Duodenal mucosa (tissue), 2 donors: ENCODE measurements around the gene MARCHF10.
"Not testable (repeated sequence)": the region's sequence is repeated elsewhere in the genome, so short reads cannot be mapped to it uniquely, and the experiment has no call there.

Experiments used
- H3K27ac ChIP-seq: one replicate; pipeline ENCODE4 v1.7.0; 2013; ENCODE audit warnings: low read depth, low read length
- H3K27me3 ChIP-seq, 2 donors: one replicate each; pipeline ENCODE4 v1.7.0; 2013; ENCODE audit warnings: low read length in 2 of 2, control low read depth in 1 of 2; ENCODE audit not compliant: insufficient read depth in 2 of 2, control insufficient read depth in 1 of 2
- H3K36me3 ChIP-seq, 2 donors: one replicate each; pipeline ENCODE4 v1.7.0; 2013; ENCODE audit warnings: low read length in 2 of 2, control low read depth in 1 of 2; ENCODE audit not compliant: insufficient read depth in 2 of 2, control insufficient read depth in 1 of 2
- H3K4me1 ChIP-seq, 2 donors: one replicate each; pipeline ENCODE4 v1.7.0; 2013; ENCODE audit warnings: low read length in 2 of 2, control low read depth in 1 of 2; ENCODE audit not compliant: insufficient read depth in 2 of 2, control insufficient read depth in 1 of 2
- H3K4me3 ChIP-seq, 2 donors: one replicate each; pipeline ENCODE4 v1.7.0; 2013; ENCODE audit warnings: low read length in 2 of 2, low read depth in 1 of 2
- H3K9ac ChIP-seq, 2 donors: one replicate each; pipeline ENCODE4 v1.7.0; 2013; ENCODE audit warnings: low read length in 2 of 2, low read depth in 1 of 2
- H3K9me3 ChIP-seq, 2 donors: one replicate each; pipeline ENCODE4 v1.7.0; 2013; ENCODE audit warnings: low read length in 2 of 2, control low read depth in 1 of 2; ENCODE audit not compliant: control insufficient read depth in 1 of 2

The MARCHF10 gene

GRCh38 chr17:62791235-62791734 is 16.8 kb downstream of the MARCHF10 start:
- Histone ChIP-seq H3K27ac (no peak overlapping the region), H3K9ac (no peak overlapping the region), H3K9me3 (no peaks in the 10 kb centered on the region), H3K4me1 (no peaks in the 10 kb centered on the region), H3K27me3 (no peaks in the 10 kb centered on the region), H3K36me3 (no peaks in the 10 kb centered on the region), H3K4me3 (no peak overlapping the region)

- H3K9me3 ChIP-seq, result no peaks in the 10 kb centered on the region
- H3K4me3 ChIP-seq, result no peak overlapping the region
- no peaks in the 10 kb centered on the region for H3K36me3 ChIP-seq
- H3K4me1 ChIP-seq, result no peaks in the 10 kb centered on the region
- no peaks in the 10 kb centered on the region for H3K27me3 ChIP-seq
- H3K27ac ChIP-seq, result no peak overlapping the region
- H3K9ac ChIP-seq, result no peak overlapping the region
These were observed 17.5 kb downstream of the MARCHF10 start for GRCh38 chr17:62790564-62790986.

DNA sequence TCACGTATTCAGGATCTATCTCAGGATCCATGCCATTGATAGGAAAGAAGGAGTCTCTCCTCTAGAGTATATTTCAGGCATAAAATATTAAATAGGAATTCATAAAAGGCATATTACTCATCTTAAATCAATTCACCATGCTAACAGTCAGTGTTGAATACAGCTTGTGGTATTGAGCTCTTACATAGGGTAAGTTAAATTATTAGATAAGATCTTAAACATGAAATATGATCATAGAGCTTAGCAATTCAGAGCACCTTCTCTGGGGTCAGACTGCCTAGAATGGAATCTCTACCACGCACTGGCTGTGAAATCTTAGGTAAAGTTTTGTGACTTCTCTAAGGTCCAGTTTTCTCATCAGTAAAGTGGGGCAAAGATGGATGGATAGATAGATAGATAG is 20.7 kb downstream of the MARCHF10 start:
- Histone ChIP-seq H3K9ac (no peak overlapping the region), H3K9me3 (no peaks in the 10 kb centered on the region), H3K4me3 (no peak overlapping the region), H3K27me3 (no peaks in the 10 kb centered on the region), H3K36me3 (no peaks in the 10 kb centered on the region), H3K27ac (no peak overlapping the region), H3K4me1 (no peaks in the 10 kb centered on the region)

- Histone ChIP-seq H3K4me1 (no peaks in the 10 kb centered on the region), H3K9ac (no peak overlapping the region), H3K36me3 (no peaks in the 10 kb centered on the region), H3K27ac (no peak overlapping the region), H3K9me3 (no peaks in the 10 kb centered on the region), H3K4me3 (no peak overlapping the region), H3K27me3 (no peaks in the 10 kb centered on the region)
These were observed 21.5 kb downstream of the MARCHF10 start for GRCh38 chr17:62786646-62787045.

DNA sequence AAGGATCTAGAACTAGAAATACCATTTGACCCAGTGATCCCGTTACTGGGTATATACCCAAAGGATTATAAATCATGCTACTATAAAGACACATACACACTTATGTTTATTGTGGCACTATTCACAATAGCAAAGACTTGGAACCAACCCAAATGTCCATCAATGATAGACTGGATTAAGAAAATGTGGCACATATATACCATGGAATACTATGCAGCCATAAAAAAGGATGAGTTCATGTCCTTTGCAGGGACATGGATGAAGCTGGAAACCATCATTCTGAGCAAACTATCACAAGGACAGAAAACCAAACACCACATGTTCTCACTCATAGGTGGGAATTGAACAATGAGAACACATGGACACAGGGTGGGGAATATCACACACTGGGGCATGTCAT is 22.1 kb downstream of the MARCHF10 start:
- H3K27ac ChIP-seq, H3K27me3 ChIP-seq, H3K4me3 ChIP-seq, H3K9ac ChIP-seq, H3K9me3 ChIP-seq, H3K36me3 ChIP-seq, H3K4me1 ChIP-seq: not testable (repeated sequence)

DNA sequence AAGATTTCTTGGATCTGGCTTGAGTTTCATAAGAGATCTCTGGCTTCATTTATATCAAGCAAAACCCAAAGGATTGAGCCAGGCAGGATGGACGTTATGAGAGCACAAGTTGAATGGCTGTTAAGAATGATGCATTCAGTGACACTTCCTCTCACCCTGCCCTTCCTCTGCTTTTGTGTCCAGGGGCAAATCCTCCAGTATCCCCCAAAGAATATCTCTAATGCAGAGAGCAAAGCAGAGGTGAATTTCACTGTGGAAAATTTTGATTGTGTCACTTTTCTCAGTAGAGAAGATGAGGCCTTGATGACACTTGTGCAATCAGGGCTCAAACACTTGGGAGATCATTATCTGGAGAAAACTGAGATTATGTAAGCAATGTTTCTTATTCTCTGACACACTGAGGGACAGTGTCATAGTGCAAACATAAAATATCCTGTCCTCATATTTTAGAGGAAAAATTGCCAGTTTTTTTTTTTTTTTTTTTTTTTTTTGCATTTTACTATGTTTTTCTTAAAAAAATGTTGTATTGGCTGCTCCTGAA is 25.3 kb downstream of the MARCHF10 start:
- Histone ChIP-seq H3K27ac (no peak overlapping the region), H3K4me3 (no peak overlapping the region), H3K4me1 (no peaks in the 10 kb centered on the region), H3K9me3 (no peaks in the 10 kb centered on the region), H3K9ac (no peak overlapping the region), H3K36me3 (no peaks in the 10 kb centered on the region), H3K27me3 (no peaks in the 10 kb centered on the region)

DNA sequence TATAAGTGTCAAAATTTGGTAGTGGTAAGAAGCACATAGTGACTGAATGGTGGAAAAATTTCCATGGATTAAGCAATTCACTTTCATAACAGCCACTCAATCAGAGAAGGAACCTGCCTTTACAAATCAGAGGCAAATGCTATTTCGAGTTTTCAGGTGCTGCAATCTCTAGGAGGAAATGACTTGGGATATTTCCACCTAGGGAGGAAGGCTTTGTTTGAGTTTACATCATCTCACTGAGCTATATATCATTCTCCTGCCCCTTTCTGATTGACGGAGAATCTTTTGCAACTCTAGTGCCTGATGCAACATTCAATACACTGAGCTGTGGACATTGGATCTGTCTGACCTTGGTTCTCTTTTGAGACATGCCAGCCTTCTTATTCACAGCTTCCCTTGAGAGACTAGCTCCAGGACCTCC is 26.3 kb downstream of the MARCHF10 start:
- no peak overlapping the region for H3K27ac ChIP-seq
- H3K36me3 ChIP-seq, result no peaks in the 10 kb centered on the region
- no peaks in the 10 kb centered on the region for H3K27me3 ChIP-seq
- H3K9me3 ChIP-seq, result no peaks in the 10 kb centered on the region
- no peaks in the 10 kb centered on the region for H3K4me1 ChIP-seq
- H3K9ac ChIP-seq, result no peak overlapping the region
- no peak overlapping the region for H3K4me3 ChIP-seq

DNA sequence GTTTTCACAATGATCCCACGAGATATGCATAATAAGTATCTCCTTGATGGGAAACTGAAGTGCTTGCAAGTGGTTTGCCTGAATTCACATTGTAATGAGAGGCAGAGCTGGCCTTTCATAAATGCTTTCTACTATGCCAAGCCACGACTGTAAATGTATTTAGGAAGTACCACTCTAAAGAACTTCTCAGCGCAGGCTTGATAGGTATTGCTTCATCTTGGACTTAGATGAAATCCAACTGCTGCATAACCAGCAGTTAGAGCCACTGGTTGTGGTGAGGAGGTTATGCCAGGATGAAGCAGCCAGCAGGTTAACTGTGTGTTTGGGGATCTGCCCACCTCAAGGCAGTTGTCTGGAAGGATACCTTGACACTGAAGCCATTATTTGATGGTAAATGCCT is 26.8 kb downstream of the MARCHF10 start:
- no peaks in the 10 kb centered on the region for H3K4me1 ChIP-seq
- H3K36me3 ChIP-seq, result no peaks in the 10 kb centered on the region
- H3K27ac ChIP-seq, result no peak overlapping the region
- no peaks in the 10 kb centered on the region for H3K27me3 ChIP-seq
- H3K9ac ChIP-seq, result no peak overlapping the region
- no peak overlapping the region for H3K4me3 ChIP-seq
- H3K9me3 ChIP-seq, result no peaks in the 10 kb centered on the region

DNA sequence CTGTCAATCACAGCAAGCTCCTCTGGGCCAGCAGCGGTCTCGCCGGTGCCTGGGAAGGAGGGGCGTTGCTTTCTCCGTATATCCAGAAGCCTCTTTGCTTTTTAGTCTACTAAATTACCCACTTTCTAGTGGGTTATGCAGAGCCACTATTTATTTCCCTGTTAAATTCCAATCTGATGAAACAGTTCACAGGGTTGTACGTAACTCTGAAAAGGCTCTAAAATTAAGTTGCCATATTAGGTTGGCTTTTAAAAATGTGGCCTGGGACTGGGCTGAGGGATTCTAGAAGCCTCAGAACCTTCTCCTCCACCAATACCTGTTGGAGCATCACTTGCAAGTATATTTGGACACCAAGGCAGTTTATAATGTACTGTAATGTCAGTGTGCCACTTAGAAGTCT is 27.2 kb downstream of the MARCHF10 start:
- Histone ChIP-seq H3K9ac (no peak overlapping the region), H3K4me3 (no peak overlapping the region), H3K36me3 (no peaks in the 10 kb centered on the region), H3K4me1 (no peaks in the 10 kb centered on the region), H3K27ac (no peak overlapping the region), H3K9me3 (no peaks in the 10 kb centered on the region), H3K27me3 (no peaks in the 10 kb centered on the region)

DNA sequence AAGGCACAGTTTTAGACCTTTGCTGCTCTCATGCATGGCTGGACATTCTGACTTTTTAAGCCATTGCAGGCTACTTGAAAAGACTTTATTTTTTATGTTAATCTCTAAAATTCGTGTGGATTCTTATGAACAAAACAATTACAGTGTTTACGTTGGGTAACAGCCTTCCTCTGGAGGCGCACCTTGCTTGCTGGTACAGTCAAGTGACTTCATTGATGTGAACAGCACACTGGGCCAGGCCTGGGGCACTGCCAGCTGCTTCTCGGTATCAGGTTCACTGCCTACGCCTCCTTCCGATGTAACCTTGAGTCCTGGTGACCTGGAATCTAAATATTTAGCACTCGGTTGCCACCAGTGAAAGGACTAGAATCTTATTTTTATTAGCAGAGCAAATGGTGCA is 27.8 kb downstream of the MARCHF10 start:
- H3K9me3 ChIP-seq, result no peaks in the 10 kb centered on the region

More for the DNA sequence above, 27.8 kb downstream of the MARCHF10 start:
- H3K27ac ChIP-seq, result no peak overlapping the region
- H3K4me1 ChIP-seq, result no peaks in the 10 kb centered on the region
- no peak overlapping the region for H3K9ac ChIP-seq
- H3K36me3 ChIP-seq, result no peaks in the 10 kb centered on the region
- no peaks in the 10 kb centered on the region for H3K27me3 ChIP-seq
- no peak overlapping the region for H3K4me3 ChIP-seq
